ENCODE data around the gene AK1.
"Not testable (repeated sequence)": the region's sequence is repeated elsewhere in the genome, so short reads cannot be mapped to it uniquely, and the experiment has no call there.

The AK1 gene

GRCh38 chr9:127884976-127885490, 7.6 kb upstream of the AK1 start:
- DNase-seq (ENCODE audit: low read depth), result no peak

- no peak for DNase-seq (ENCODE audit: low read depth)
Measured at GRCh38 chr9:127884427-127884911, 7.0 kb upstream of the AK1 start.

- DNase-seq (ENCODE audit: low read depth), result no peak
Measured at GRCh38 chr9:127883959-127884358, 6.5 kb upstream of the AK1 start.

GRCh38 chr9:127881715-127882114, 4.2 kb upstream of the AK1 start:
- not testable (repeated sequence) for DNase-seq (ENCODE audit: low read depth)

GRCh38 chr9:127880143-127880542, 2.7 kb upstream of the AK1 start:
- DNase-seq (ENCODE audit: low read depth), result no peak

- no peak for DNase-seq (ENCODE audit: low read depth)
Measured at GRCh38 chr9:127878652-127879390, 1.3 kb upstream of the AK1 start.

GRCh38 chr9:127878001-127878651, 651 bp upstream of the AK1 start:
- DNase-seq (ENCODE audit: low read depth), result no peak

GRCh38 chr9:127876764-127877562, 512 bp downstream of the AK1 start:
- DNase-seq (ENCODE audit: low read depth), result no peak

- DNase-seq (ENCODE audit: low read depth), result no peak
Measured at GRCh38 chr9:127876026-127876763, 1.3 kb downstream of the AK1 start.

- DNase-seq (ENCODE audit: low read depth), result no peak
Measured at GRCh38 chr9:127875306-127875966, 2.0 kb downstream of the AK1 start.

- no peak for DNase-seq (ENCODE audit: low read depth)
Measured at GRCh38 chr9:127874301-127875221, 2.9 kb downstream of the AK1 start.

- no peak for DNase-seq (ENCODE audit: low read depth)
Measured at GRCh38 chr9:127873886-127874285, 3.6 kb downstream of the AK1 start.

GRCh38 chr9:127873223-127873691, 4.2 kb downstream of the AK1 start:
- DNase-seq (ENCODE audit: low read depth), result no peak

- no peak for DNase-seq (ENCODE audit: low read depth)
Measured at GRCh38 chr9:127872369-127873222, 4.9 kb downstream of the AK1 start.

- DNase-seq (ENCODE audit: low read depth), result no peak
Measured at GRCh38 chr9:127871531-127871930, 5.9 kb downstream of the AK1 start.

- no peak for DNase-seq (ENCODE audit: low read depth)
Measured at GRCh38 chr9:127870887-127871286, 6.6 kb downstream of the AK1 start.

GRCh38 chr9:127870153-127870491, 7.4 kb downstream of the AK1 start:
- DNase-seq (ENCODE audit: low read depth), result not testable (repeated sequence)

- peak; percentile 47 for DNase-seq (ENCODE audit: low read depth)
Measured at GRCh38 chr9:127869310-127870152, 7.9 kb downstream of the AK1 start.

All from T-helper 22 cell (primary cell).